B cell (primary cell): ENCODE data around the gene ECE1. TPM values are rescaled to one million over a fixed set of nuclear protein-coding genes. Genes with fewer than 3 reads are reported as not detected.

ENCODE experiments used
- ATAC-seq: fragments of 200-7000 bp; cut with Tn5 transposase; one replicate; pipeline ENCODE4 v1.10.0; 2021; ENCODE audit warnings: low read depth, mild to moderate bottlenecking, moderate number of reproducible peaks, moderate library complexity
- CTCF ChIA-PET: fragments of 350-600 bp; sonication (Branson Sonifier 250); formaldehyde crosslinking; loops from one replicate; lab custom pipeline; 2021; ENCODE audit warnings: antibody characterized with exemption, inconsistent platforms; lab: Charles Lee
- POLR2A ChIA-PET: fragments of 350-600 bp; sonication (Branson Sonifier 250); formaldehyde crosslinking; loops from one replicate; lab custom pipeline; 2021; ENCODE audit warnings: antibody characterized with exemption; lab: Charles Lee
- DNase-seq: peaks from one replicate; pipeline ENCODE4 v3.0.0; 2013
- H2AFZ ChIP-seq: 2 replicates; pipeline ENCODE4 v1.6.1; 2012; ENCODE audit warnings: mild to moderate bottlenecking, low read depth, low read length; ENCODE audit not compliant: insufficient read depth, poor library complexity, severe bottlenecking
- H3K27ac ChIP-seq, 2 donors: 1 replicate in 1 of 2; 2 replicates in 1 of 2; pipeline ENCODE4 v1.5.1; 2012 to 2013; ENCODE audit warnings: low read length in 2 of 2, mild to moderate bottlenecking in 2 of 2, moderate library complexity in 1 of 2
- H3K27me3 ChIP-seq, 4 experiments: fragments of 200-600 bp in 1 of 4; sonication (generic) in 1 of 4; replicated peaks in 1 of 4; 1 replicate in 2 of 4; 2 replicates in 2 of 4; pipeline versions ENCODE4 v1.6.1 to v1.7.0; 2013 to 2016; ENCODE audit warnings: low read length in 3 of 4, mild to moderate bottlenecking in 2 of 4, mixed read lengths in 1 of 4, moderate library complexity in 1 of 4; ENCODE audit not compliant: insufficient read depth in 4 of 4, control insufficient read depth in 3 of 4; ENCODE audit errors: control extremely low read depth in 1 of 4
- H3K36me3 ChIP-seq, 2 experiments: replicated peaks in 1 of 2; 1 replicate in 1 of 2; 2 replicates in 1 of 2; pipeline versions ENCODE4 v1.6.1 to v1.7.1; 2013; ENCODE audit warnings: low read length in 1 of 2; ENCODE audit not compliant: insufficient read depth in 2 of 2, control insufficient read depth in 1 of 2; ENCODE audit errors: control extremely low read depth in 1 of 2, extremely low read depth in 1 of 2
- H3K4me1 ChIP-seq, 2 donors: fragments of 200-600 bp in 1 of 2; sonication (generic) in 1 of 2; 1 replicate in 1 of 2; 2 replicates in 1 of 2; pipeline versions ENCODE4 v1.5.1 to v1.6.1; 2013 to 2017; ENCODE audit warnings: low read length in 2 of 2; ENCODE audit not compliant: control insufficient read depth in 2 of 2, insufficient read depth in 2 of 2
- H3K4me2 ChIP-seq: replicated peaks from 2 replicates; pipeline ENCODE3; 2012; ENCODE audit warnings: mild to moderate bottlenecking, low read depth, low read length; ENCODE audit not compliant: poor library complexity, severe bottlenecking
- H3K4me3 ChIP-seq, 5 experiments: fragments of 200-600 bp in 1 of 5; sonication (generic) in 1 of 5; 1 replicate in 3 of 5; 2 replicates in 2 of 5; pipeline versions ENCODE4 v1.5.1 to v1.7.0; 2011 to 2016; ENCODE audit warnings: low read length in 4 of 5, mild to moderate bottlenecking in 4 of 5, low read depth in 2 of 5, control low read depth in 1 of 5, moderate library complexity in 1 of 5; ENCODE audit not compliant: insufficient read depth in 1 of 5; ENCODE audit errors: control extremely low read depth in 1 of 5, extremely low read depth in 1 of 5
- H3K79me2 ChIP-seq: fragments of 200-600 bp; sonication (generic); one replicate; pipeline ENCODE4 v1.6.0; 2016; ENCODE audit warnings: low read length; ENCODE audit not compliant: control insufficient read depth, insufficient read depth
- H3K9ac ChIP-seq: fragments of 200-600 bp; sonication (generic); 2 replicates; pipeline ENCODE4 v1.6.1; 2017; ENCODE audit warnings: mild to moderate bottlenecking, low read length, moderate library complexity
- H3K9me3 ChIP-seq, 3 donors: one replicate each; pipeline versions ENCODE4 v1.6.1 to v1.7.1; 2013; ENCODE audit warnings: low read length in 2 of 3; ENCODE audit not compliant: control insufficient read depth in 2 of 3, insufficient read depth in 1 of 3; ENCODE audit errors: control extremely low read depth in 1 of 3
- H4K20me1 ChIP-seq: 2 replicates; pipeline ENCODE4 v1.6.0; 2012; ENCODE audit warnings: mild to moderate bottlenecking, low read length; ENCODE audit not compliant: insufficient read depth, control insufficient read depth, poor library complexity, severe bottlenecking
- H3K27ac Mint-ChIP-seq: one replicate; pipeline ENCODE4 v1.8.0; 2021; ENCODE audit warnings: mixed read lengths
- H3K27me3 Mint-ChIP-seq: one replicate; pipeline ENCODE4 v1.8.0; 2021; ENCODE audit warnings: mixed read lengths
- H3K4me1 Mint-ChIP-seq: one replicate; pipeline ENCODE4 v1.8.0; 2021; ENCODE audit warnings: mixed read lengths
- H3K4me3 Mint-ChIP-seq: one replicate; pipeline ENCODE4 v1.8.0; 2021; ENCODE audit warnings: mixed read lengths
- H3K9me3 Mint-ChIP-seq: one replicate; pipeline ENCODE4 v1.8.0; 2022; ENCODE audit warnings: mixed read lengths; ENCODE audit not compliant: insufficient read depth
- CTCF ChIP-seq: fragments of 200-600 bp; IDR thresholded peaks from one replicate; pipeline ENCODE4 v1.8.0; 2022; ENCODE audit warnings: antibody characterized with exemption, mild to moderate bottlenecking
- EZH2 ChIP-seq: IDR thresholded peaks from 2 replicates; pipeline ENCODE4 v1.6.1; 2012; ENCODE audit warnings: borderline replicate concordance, low read depth, mild to moderate bottlenecking, moderate library complexity, low read length; ENCODE audit not compliant: insufficient read depth, poor library complexity, severe bottlenecking
- WGBS: methylation state at CpG from one replicate; pipeline ENCODE4 v1.1.5; 2013; ENCODE audit warnings: missing lambda C conversion rate; ENCODE audit not compliant: insufficient coverage; 5-methylcytosine and 5-hydroxymethylcytosine counted together
- intact Hi-C: fragments of 100-400 bp; cut with micrococcal nuclease; formaldehyde crosslinking; loops from one replicate; pipeline ENCODE4 v1.10.0; 2022
- polyA plus RNA-seq: library from polyadenylated mRNA; depleted of rRNA; stranded (reverse); fragments of >200 nt; gene quantifications from 2 replicates; pipeline ENCODE4 v1.2.3, GENCODE V29; 2012
- total RNA-seq, 2 donors: library from RNA; stranded (reverse); fragments of 120-200 nt in 1 of 2; gene quantifications; 1 replicate in 1 of 2; 2 replicates in 1 of 2; pipeline versions ENCODE4 v1.2.3 to v1.2.4, GENCODE V29; 2013 to 2022

ECE1 gene
- total and polyA plus RNA-seq, 2 donors (not counting 1 experiment from before 2014, with no cell fraction given) = 46.7 to 133 TPM

GRCh38 chr1:21332554-21333311, 42.5 kb upstream of the ECE1 start:
- Histone ChIP-seq H3K4me1 (peaks cover 56 to 70% of the 10 kb centered on the region in 2 donors), H3K27ac (peak overlapping the region in 1 of 2 donors; percentile 21)
- H3K4me3 Mint-ChIP-seq = peak overlapping the region; percentile 16

More at GRCh38 chr1:21332554-21333311, 42.5 kb upstream of the ECE1 start:
- no peak overlapping the region for H3K4me2 ChIP-seq
- WGBS = 83% methylated on average over 1 of the region's 8 CpGs
- H3K4me3 ChIP-seq = no peak overlapping the region
- no peaks in the 10 kb centered on the region for H4K20me1 ChIP-seq
- peaks cover 79% of the 10 kb centered on the region for H3K4me1 Mint-ChIP-seq
- peak overlapping the region; percentile 82 for H3K27ac Mint-ChIP-seq
- H3K9ac ChIP-seq = no peak overlapping the region
- ChIA-PET CTCF (interaction anchor here (0.5 to 10.3 kb wide), 9 partner anchors 8 to 76 kb away, joined by 3 to 90 read pairs (median 14); partner anchors contain the start of gene ECE1), POLR2A (interaction anchor here (0.6 to 1.8 kb wide), 2 partner anchors 8 to 37 kb away, joined by 4 to 13 read pairs; no protein-coding TSS in a partner anchor)
- H3K36me3 ChIP-seq = no peaks in the 10 kb centered on the region
- ATAC-seq (no peak), DNase-seq (peak; percentile 29)
- H2AFZ ChIP-seq = no peak overlapping the region
- intact Hi-C loops = loop anchor here (5.0 kb wide), 1 partner anchor 35 kb away; no protein-coding TSS in a partner anchor
- no peaks in the 10 kb centered on the region for H3K27me3 ChIP-seq
- TF ChIP-seq CTCF (no peak), EZH2 (no peak)
- no peaks in the 10 kb centered on the region for H3K9me3 Mint-ChIP-seq
- no peaks in the 10 kb centered on the region for H3K27me3 Mint-ChIP-seq
- no peaks in the 10 kb centered on the region for H3K9me3 ChIP-seq
- H3K79me2 ChIP-seq = peaks cover 51% of the 10 kb centered on the region
